Tibial nerve (tissue), 4 donors: ENCODE measurements around the gene CACNA1H. TPM values are rescaled to one million over a fixed set of nuclear protein-coding genes. Genes with fewer than 3 reads are reported as not detected.
"Not testable (repeated sequence)": the region's sequence is repeated elsewhere in the genome, so short reads cannot be mapped to it uniquely, and the experiment has no call there.

Experiments used
- DNase-seq, 2 donors: peaks; one replicate each; pipeline ENCODE4 v3.0.0-alpha.2; 2019; ENCODE audit warnings: low spot score in 2 of 2
- H3K27ac ChIP-seq, 4 donors: fragments of 200-600 bp; sonication (generic) in 3 of 4; one replicate each; pipeline ENCODE4 v1.5.1; 2017 to 2019; ENCODE audit warnings: mild to moderate bottlenecking in 1 of 4
- H3K27me3 ChIP-seq, 2 donors: fragments of 200-600 bp; sonication (generic) in 1 of 2; one replicate each; pipeline versions ENCODE4 v1.5.1 to v1.6.0; 2017 to 2019
- H3K36me3 ChIP-seq, 3 donors: fragments of 200-600 bp; sonication (generic); one replicate each; pipeline ENCODE4 v1.5.1; 2018 to 2019
- H3K4me1 ChIP-seq, 4 donors: fragments of 200-600 bp; sonication (generic) in 3 of 4; one replicate each; pipeline ENCODE4 v1.5.1; 2017 to 2019
- H3K4me3 ChIP-seq, 4 donors: fragments of 200-600 bp; sonication (generic) in 3 of 4; one replicate each; pipeline ENCODE4 v1.5.1; 2017 to 2019; ENCODE audit warnings: mild to moderate bottlenecking in 1 of 4, moderate library complexity in 1 of 4
- H3K9me3 ChIP-seq, 4 donors: fragments of 200-600 bp; sonication (generic) in 3 of 4; one replicate each; pipeline ENCODE4 v1.5.1; 2017 to 2019
- EP300 ChIP-seq, 2 donors: sonication (generic); formaldehyde crosslinking; IDR thresholded peaks; one replicate each; pipeline ENCODE4 v1.6.1; 2017; ENCODE audit warnings: antibody characterized with exemption in 2 of 2, mild to moderate bottlenecking in 1 of 2
- POLR2A ChIP-seq, 2 donors: fragments of 450-650 bp; IDR thresholded peaks; one replicate each; pipeline ENCODE4 v1.6.1; 2017; ENCODE audit warnings: antibody characterized with exemption in 2 of 2, mild to moderate bottlenecking in 2 of 2, moderate library complexity in 2 of 2
- whole genome bisulfite sequencing, 2 donors: methylation state at CpG; one replicate each; pipeline ENCODE4 v1.1.5; 2018; 5-methylcytosine and 5-hydroxymethylcytosine counted together
- total RNA-seq, 4 donors: library from RNA; depleted of rRNA; stranded (reverse); fragments of >200 nt; gene quantifications; one replicate each; pipeline ENCODE4 v1.1.0, GENCODE V29; 2016
- TF ChIP-seq, protein P1 (sequence below), 5 experiments: fragments of 200-600 bp in 3 of 5; fragments of 450-650 bp in 2 of 5; sonication (generic) in 3 of 5; IDR thresholded peaks; one replicate each; pipeline ENCODE4 v1.5.1; 2016 to 2019; ENCODE audit warnings: antibody characterized with exemption in 5 of 5, mild to moderate bottlenecking in 3 of 5, moderate library complexity in 2 of 5

CACNA1H gene
- total RNA-seq, 4 donors from 2014 or later: 3.8 to 12.0 (median 9.0) TPM

DNA sequence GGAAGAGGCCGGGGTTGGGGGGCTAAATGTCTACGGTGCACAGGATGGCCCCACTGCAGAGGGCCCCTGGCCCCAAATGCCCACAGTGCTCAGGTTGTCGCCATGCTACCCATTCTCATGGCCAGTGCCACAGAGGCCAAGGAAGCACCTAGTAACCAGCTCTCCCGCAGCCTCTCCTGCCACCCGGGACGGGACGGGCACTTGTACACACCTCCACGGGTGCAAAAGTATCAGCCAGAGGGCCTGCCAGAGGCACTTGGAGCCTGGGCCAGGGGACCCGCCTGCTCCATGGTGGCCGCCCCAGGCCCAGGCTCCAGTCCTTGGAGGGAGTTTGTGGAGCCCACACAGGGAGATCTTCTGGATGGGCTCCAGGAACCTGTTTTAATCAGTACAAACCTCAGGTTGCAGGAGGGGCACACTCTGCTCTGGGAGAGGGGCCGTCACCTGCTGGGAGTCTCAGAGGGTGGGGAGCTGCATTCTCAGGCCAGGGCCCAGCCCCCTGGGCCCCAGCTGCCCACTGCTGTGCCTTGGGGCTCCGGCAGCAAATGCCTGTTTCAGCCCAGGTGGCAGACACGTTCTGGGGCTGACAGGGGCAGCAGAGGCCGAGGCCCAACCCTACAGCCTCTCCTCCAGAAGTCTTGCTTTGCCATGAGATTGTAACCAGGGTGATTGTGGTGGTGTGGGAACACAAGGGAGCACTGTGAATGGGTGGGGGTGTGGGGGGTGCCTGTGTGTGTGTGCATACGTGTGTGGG lies 110.9 kb downstream of the CACNA1H start:
- Histone ChIP-seq H3K4me1 (no peaks in the 10 kb centered on the region), H3K27me3 (peaks cover 0 to 48% of the 10 kb centered on the region in 2 donors), H3K27ac (no peak overlapping the region), H3K4me3 (no peak overlapping the region), H3K36me3 (no peaks in the 10 kb centered on the region), H3K9me3 (no peaks in the 10 kb centered on the region)
- TF ChIP-seq, protein P1, sequence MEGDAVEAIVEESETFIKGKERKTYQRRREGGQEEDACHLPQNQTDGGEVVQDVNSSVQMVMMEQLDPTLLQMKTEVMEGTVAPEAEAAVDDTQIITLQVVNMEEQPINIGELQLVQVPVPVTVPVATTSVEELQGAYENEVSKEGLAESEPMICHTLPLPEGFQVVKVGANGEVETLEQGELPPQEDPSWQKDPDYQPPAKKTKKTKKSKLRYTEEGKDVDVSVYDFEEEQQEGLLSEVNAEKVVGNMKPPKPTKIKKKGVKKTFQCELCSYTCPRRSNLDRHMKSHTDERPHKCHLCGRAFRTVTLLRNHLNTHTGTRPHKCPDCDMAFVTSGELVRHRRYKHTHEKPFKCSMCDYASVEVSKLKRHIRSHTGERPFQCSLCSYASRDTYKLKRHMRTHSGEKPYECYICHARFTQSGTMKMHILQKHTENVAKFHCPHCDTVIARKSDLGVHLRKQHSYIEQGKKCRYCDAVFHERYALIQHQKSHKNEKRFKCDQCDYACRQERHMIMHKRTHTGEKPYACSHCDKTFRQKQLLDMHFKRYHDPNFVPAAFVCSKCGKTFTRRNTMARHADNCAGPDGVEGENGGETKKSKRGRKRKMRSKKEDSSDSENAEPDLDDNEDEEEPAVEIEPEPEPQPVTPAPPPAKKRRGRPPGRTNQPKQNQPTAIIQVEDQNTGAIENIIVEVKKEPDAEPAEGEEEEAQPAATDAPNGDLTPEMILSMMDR (IDR thresholded peaks at IDR 0.05): no peak
- TF ChIP-seq EP300 (IDR thresholded peaks at IDR 0.05): no peak
- TF ChIP-seq POLR2A (IDR thresholded peaks at IDR 0.05): no peak
- 64 to 65% methylated on average over 12 to 15 of the region's 15 CpGs for WGBS, 2 donors
- no peak for DNase-seq

DNA sequence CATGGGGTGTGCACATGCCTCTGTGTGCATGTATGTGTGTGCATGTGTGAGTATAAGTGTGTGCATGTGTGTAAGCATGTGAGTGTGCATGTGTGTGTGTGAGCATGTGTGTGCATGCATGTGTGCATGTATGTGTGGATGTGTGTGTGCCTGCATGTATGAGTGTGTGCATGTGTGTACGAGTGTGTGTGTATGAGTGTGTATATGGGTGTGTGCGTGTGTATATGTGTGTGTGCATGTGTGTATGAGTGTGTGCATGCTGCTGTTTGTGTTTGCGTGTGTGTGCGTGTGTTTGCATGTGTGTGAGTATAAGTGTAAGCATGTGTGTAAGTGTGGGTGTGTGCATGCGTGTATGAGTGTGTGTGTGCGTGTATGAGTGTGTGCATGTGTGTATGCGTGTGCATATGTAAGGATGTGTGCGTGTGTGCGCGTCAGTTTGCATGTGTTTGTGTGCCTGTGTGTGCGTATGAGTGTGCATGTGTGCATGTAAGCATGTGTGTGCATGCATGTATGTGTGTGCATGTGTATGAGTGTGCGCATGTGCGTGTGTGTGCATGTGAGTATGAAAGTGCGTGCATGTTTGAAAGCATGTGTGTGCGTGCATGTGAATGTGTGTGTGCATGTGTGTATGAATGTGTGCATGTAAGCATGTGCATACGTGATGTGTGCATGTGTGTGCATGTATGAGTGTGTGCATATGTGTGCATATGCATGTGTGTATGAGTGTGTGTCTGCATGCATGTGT lies 111.6 kb downstream of the CACNA1H start:
- peaks cover 0 to 42% of the 10 kb centered on the region in 2 donors for H3K27me3 ChIP-seq
- WGBS, 2 donors: 90 to 94% methylated on average over 16 of the region's 16 CpGs
- H3K27ac ChIP-seq: no peak overlapping the region
- no peaks in the 10 kb centered on the region for H3K4me1 ChIP-seq
- no peaks in the 10 kb centered on the region for H3K9me3 ChIP-seq
- TF ChIP-seq EP300 (IDR thresholded peaks at IDR 0.05) (no peak), POLR2A (IDR thresholded peaks at IDR 0.05) (no peak)
- TF ChIP-seq, protein P1 (IDR thresholded peaks at IDR 0.05): no peak
- no peaks in the 10 kb centered on the region for H3K36me3 ChIP-seq
- no peak overlapping the region for H3K4me3 ChIP-seq
- no peak for DNase-seq

DNA sequence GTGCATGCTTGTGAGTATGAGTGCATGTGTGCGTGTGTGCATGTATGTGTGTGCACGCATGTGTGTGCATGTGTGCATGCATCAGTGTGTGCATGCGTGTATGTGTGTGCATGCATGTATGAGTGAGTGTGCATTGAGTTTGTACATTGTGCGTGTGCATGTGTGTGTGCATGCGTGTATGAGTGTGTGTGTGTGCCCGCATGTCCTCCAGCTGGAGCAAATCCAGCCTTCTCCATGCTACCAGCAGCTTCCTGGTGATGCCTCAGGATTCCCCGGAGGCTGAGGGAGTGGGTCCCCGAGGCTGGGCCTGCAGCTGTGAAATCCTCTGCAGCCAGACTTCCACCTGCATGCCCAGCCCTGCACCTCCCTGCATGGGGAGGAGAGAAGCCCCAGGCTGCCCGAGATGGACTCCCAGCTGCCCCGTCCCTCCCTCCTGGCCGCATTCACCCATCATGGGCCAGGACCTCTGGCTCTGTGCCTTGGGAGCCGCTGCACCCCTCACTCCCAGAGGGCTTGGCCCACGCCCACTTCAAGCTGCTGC lies 112.3 kb downstream of the CACNA1H start:
- Histone ChIP-seq H3K4me1 (no peaks in the 10 kb centered on the region), H3K27me3 (peaks cover 0 to 42% of the 10 kb centered on the region in 2 donors), H3K9me3 (no peaks in the 10 kb centered on the region), H3K4me3 (no peak overlapping the region), H3K27ac (no peak overlapping the region), H3K36me3 (no peaks in the 10 kb centered on the region)
- TF ChIP-seq EP300 (IDR thresholded peaks at IDR 0.05): no peak
- no peak for TF ChIP-seq POLR2A (IDR thresholded peaks at IDR 0.05)
- TF ChIP-seq, protein P1 (IDR thresholded peaks at IDR 0.05): no peak
- no peak for DNase-seq
- WGBS, 2 donors: 73 to 94% methylated on average over 5 to 11 of the region's 13 CpGs

DNA sequence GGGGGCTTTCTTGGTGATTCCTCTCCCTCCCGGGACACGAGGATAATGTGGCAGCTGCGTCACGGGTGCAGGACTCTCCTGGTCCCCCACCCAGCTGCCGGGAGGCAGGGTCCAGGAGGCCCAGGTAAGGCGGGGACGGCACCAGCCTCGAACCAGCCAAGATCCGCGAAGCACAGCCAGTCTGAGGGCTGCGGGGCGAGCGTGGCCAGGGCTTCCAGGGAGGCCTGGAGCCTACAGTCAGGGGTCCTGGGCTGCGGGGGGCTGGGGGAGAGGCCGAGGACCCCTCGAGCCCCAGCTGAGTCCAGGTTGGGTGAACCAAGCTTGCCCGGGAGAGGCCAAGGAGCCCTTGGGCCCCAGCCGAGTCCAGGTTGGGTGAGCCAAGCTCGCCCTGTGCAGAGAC lies 112.9 kb downstream of the CACNA1H start:
- Histone ChIP-seq H3K36me3 (no peaks in the 10 kb centered on the region), H3K9me3 (no peaks in the 10 kb centered on the region), H3K4me3 (no peak overlapping the region), H3K4me1 (no peaks in the 10 kb centered on the region), H3K27me3 (peaks cover 0 to 38% of the 10 kb centered on the region in 2 donors), H3K27ac (no peak overlapping the region)
- DNase-seq: no peak
- WGBS, 2 donors: 84 to 94% methylated on average over 7 to 19 of the region's 19 CpGs
- no peak for TF ChIP-seq EP300 (IDR thresholded peaks at IDR 0.05)
- TF ChIP-seq, protein P1 (IDR thresholded peaks at IDR 0.05): no peak
- no peak for TF ChIP-seq POLR2A (IDR thresholded peaks at IDR 0.05)

DNA sequence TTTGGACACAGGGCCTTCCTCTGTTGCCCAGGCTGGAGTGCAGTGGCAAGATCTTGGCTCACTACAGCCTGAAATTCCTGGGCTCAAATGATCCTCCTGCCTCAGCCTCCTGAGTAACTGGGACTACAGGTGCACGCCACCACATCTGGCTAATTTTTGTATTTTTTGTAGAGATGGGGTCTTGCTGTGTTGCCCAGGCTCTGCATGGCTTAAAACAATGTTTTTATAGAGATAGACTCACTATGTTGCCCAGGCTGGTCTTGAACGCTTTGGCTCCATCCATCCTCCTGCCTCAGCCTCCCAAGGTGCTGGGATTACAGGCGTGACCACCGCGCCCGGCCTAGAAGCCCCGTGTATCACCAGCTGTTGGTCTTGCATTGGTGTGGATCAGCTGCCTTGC lies 116.5 kb downstream of the CACNA1H start:
- peaks cover 0 to 44% of the 10 kb centered on the region in 2 donors for H3K27me3 ChIP-seq
- DNase-seq, H3K4me3 ChIP-seq, H3K36me3 ChIP-seq, H3K27ac ChIP-seq, H3K9me3 ChIP-seq, H3K4me1 ChIP-seq: not testable (repeated sequence)
- 88 to 96% methylated on average over 7 of the region's 7 CpGs for WGBS, 2 donors
